ENCODE measurements around the gene TNFRSF25. TPM values are rescaled to one million over a fixed set of nuclear protein-coding genes. Genes with fewer than 3 reads are reported as not detected.

TNFRSF25 gene
- polyA plus RNA-seq, 1 of the 3 experiments (the other 2 are of a cell fraction): 20.8 TPM

GRCh38 chr1:6473974-6474814 is 8.2 kb upstream of the TNFRSF25 start:
- ChIA-PET CTCF (interaction anchor here (0.5 to 3.0 kb wide), 6 partner anchors 8 to 228 kb away, joined by 3 to 14 read pairs (median 3); partner anchors contain the start of gene TNFRSF25), POLR2A (no interaction called here)
- H3K9me2 ChIP-seq: no peaks in the 10 kb centered on the region
- H3K36me3 ChIP-seq (replicated peaks in 1 of 2; ENCODE audit: control insufficient read depth in 1 of 2, insufficient read depth in 2 of 2, low read length in 1 of 2): peaks cover 0 to 31% of the 10 kb centered on the region in 2 experiments
- no peak for DNase-seq
- H3K4me1 ChIP-seq (ENCODE audit: control insufficient read depth in 1 of 2, insufficient read depth in 2 of 2, low read depth in 1 of 2, low read length in 1 of 2): peaks cover 0 to 2% of the 10 kb centered on the region in 2 experiments; a peak in 1 of 4 replicates
- H3K79me2 ChIP-seq (ENCODE audit: insufficient read depth): no peaks in the 10 kb centered on the region
- no peaks in the 10 kb centered on the region for H3F3A ChIP-seq (replicated peaks; ENCODE audit: insufficient read depth)
- no peak for TF ChIP-seq MEF2A (IDR thresholded peaks at IDR 0.05; ENCODE audit: borderline replicate concordance, low read depth)
- no peak for TF ChIP-seq GABPA (IDR thresholded peaks at IDR 0.05; ENCODE audit: low read depth)
- TF ChIP-seq, protein P1, sequence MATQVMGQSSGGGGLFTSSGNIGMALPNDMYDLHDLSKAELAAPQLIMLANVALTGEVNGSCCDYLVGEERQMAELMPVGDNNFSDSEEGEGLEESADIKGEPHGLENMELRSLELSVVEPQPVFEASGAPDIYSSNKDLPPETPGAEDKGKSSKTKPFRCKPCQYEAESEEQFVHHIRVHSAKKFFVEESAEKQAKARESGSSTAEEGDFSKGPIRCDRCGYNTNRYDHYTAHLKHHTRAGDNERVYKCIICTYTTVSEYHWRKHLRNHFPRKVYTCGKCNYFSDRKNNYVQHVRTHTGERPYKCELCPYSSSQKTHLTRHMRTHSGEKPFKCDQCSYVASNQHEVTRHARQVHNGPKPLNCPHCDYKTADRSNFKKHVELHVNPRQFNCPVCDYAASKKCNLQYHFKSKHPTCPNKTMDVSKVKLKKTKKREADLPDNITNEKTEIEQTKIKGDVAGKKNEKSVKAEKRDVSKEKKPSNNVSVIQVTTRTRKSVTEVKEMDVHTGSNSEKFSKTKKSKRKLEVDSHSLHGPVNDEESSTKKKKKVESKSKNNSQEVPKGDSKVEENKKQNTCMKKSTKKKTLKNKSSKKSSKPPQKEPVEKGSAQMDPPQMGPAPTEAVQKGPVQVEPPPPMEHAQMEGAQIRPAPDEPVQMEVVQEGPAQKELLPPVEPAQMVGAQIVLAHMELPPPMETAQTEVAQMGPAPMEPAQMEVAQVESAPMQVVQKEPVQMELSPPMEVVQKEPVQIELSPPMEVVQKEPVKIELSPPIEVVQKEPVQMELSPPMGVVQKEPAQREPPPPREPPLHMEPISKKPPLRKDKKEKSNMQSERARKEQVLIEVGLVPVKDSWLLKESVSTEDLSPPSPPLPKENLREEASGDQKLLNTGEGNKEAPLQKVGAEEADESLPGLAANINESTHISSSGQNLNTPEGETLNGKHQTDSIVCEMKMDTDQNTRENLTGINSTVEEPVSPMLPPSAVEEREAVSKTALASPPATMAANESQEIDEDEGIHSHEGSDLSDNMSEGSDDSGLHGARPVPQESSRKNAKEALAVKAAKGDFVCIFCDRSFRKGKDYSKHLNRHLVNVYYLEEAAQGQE (IDR thresholded peaks at IDR 0.05; ENCODE audit: low read depth, low read length): no peak
- no peak for TF ChIP-seq USF2 (IDR thresholded peaks at IDR 0.05; ENCODE audit: borderline replicate concordance, low read depth, low read length)
- TF ChIP-seq TCF12 (IDR thresholded peaks at IDR 0.05): no peak
- no peak for TF ChIP-seq EZH2phosphoT487 (IDR thresholded peaks at IDR 0.05; ENCODE audit: borderline replicate concordance, low read depth)
- no peak for TF ChIP-seq ELF1 (IDR thresholded peaks at IDR 0.05)
- TF ChIP-seq, protein P2, sequence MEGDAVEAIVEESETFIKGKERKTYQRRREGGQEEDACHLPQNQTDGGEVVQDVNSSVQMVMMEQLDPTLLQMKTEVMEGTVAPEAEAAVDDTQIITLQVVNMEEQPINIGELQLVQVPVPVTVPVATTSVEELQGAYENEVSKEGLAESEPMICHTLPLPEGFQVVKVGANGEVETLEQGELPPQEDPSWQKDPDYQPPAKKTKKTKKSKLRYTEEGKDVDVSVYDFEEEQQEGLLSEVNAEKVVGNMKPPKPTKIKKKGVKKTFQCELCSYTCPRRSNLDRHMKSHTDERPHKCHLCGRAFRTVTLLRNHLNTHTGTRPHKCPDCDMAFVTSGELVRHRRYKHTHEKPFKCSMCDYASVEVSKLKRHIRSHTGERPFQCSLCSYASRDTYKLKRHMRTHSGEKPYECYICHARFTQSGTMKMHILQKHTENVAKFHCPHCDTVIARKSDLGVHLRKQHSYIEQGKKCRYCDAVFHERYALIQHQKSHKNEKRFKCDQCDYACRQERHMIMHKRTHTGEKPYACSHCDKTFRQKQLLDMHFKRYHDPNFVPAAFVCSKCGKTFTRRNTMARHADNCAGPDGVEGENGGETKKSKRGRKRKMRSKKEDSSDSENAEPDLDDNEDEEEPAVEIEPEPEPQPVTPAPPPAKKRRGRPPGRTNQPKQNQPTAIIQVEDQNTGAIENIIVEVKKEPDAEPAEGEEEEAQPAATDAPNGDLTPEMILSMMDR (IDR thresholded peaks at IDR 0.05): no peak
- no peak for TF ChIP-seq RCOR1 (IDR thresholded peaks at IDR 0.05; ENCODE audit: low read length)
- TF ChIP-seq CHD2 (IDR thresholded peaks at IDR 0.05; ENCODE audit: low read length, partially characterized antibody): no peak
- TF ChIP-seq RXRA (IDR thresholded peaks at IDR 0.05; ENCODE audit: borderline replicate concordance, low read depth): no peak
- TF ChIP-seq YY1 (IDR thresholded peaks at IDR 0.05; ENCODE audit: low read depth): no peak
- TF ChIP-seq, protein P3, sequence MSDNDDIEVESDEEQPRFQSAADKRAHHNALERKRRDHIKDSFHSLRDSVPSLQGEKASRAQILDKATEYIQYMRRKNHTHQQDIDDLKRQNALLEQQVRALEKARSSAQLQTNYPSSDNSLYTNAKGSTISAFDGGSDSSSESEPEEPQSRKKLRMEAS (IDR thresholded peaks at IDR 0.05; ENCODE audit: low read depth): no peak
- no peak for TF ChIP-seq JUND (IDR thresholded peaks at IDR 0.05)
- no peak for TF ChIP-seq TAF1 (IDR thresholded peaks at IDR 0.05; ENCODE audit: borderline replicate concordance, low read depth, low read length)
- no peak overlapping the region for H3K27ac ChIP-seq (ENCODE audit: low read depth in 2 of 2, low read length in 1 of 2)
- H2AFZ ChIP-seq (ENCODE audit: low read depth): no peak overlapping the region
- no peaks in the 10 kb centered on the region for H4K20me1 ChIP-seq (ENCODE audit: insufficient read depth)
- H3K9me3 ChIP-seq: no peaks in the 10 kb centered on the region
- no peak overlapping the region for H3K4me2 ChIP-seq
- H3K4me3 ChIP-seq (ENCODE audit: low read depth in 2 of 2, low read length in 1 of 2): no peak overlapping the region
- 87% methylated on average over 7 of the region's 33 CpGs for WGBS (ENCODE audit: low lambda C conversion rate)
- no peak overlapping the region for H3K9ac ChIP-seq
- no peaks in the 10 kb centered on the region for H3K27me3 ChIP-seq (ENCODE audit: insufficient read depth)
